K562 (cell line): ENCODE data around the gene CHAC1. TPM values are rescaled to one million over a fixed set of nuclear protein-coding genes. Genes with fewer than 3 reads are reported as not detected.

ENCODE experiments used
- BDP1 ChIP-seq: IDR thresholded peaks from 3 replicates; pipeline ENCODE4 v1.6.1; 2011; ENCODE audit not compliant: insufficient read length, insufficient read depth
- CEBPZ ChIP-seq: fragments of 150-350 bp; IDR thresholded peaks from 2 replicates; pipeline ENCODE4 v1.6.1; 2014; ENCODE audit warnings: low read depth, mild to moderate bottlenecking, low read length, borderline replicate concordance
- FIP1L1 ChIP-seq: fragments of 200-400 bp; formaldehyde crosslinking; IDR thresholded peaks from 2 replicates; pipeline ENCODE4 v1.6.1; 2018; ENCODE audit warnings: mild to moderate bottlenecking, low read depth, low read length; ENCODE audit not compliant: poor library complexity, severe bottlenecking
- KDM1A ChIP-seq, 2 experiments: fragments of 450-650 bp; IDR thresholded peaks; 2 replicates each; pipeline ENCODE4 v1.6.1; 2016; ENCODE audit warnings: mild to moderate bottlenecking in 2 of 2
- NFIX ChIP-seq: fragments of 250-450 bp; sonication (Bioruptor Pico); IDR thresholded peaks from 2 replicates; pipeline ENCODE4 v1.4.0; 2020; ENCODE audit warnings: low read depth, mild to moderate bottlenecking, moderate library complexity
- POLR2B ChIP-seq: fragments of 450-650 bp; IDR thresholded peaks from 2 replicates; pipeline ENCODE4 v1.6.1; 2018; ENCODE audit warnings: low read depth; ENCODE audit not compliant: partially characterized antibody
- RAD21 ChIP-seq, 2 experiments: fragments of 250-450 bp in 1 of 2; fragments of 450-650 bp in 1 of 2; sonication (Bioruptor Pico) in 1 of 2; formaldehyde crosslinking in 1 of 2; IDR thresholded peaks in 1 of 2; conservative IDR thresholded peaks in 1 of 2; 2 replicates each; pipeline versions ENCODE4 v1.4.0 to v1.8.0; 2020 to 2022; ENCODE audit warnings: mild to moderate bottlenecking in 2 of 2, moderate library complexity in 1 of 2
- ZBTB40 ChIP-seq, 2 experiments: fragments of 450-650 bp in 1 of 2; sonication (generic) in 1 of 2; formaldehyde crosslinking in 1 of 2; IDR thresholded peaks; 2 replicates each; pipeline versions ENCODE4 v1.7.1 to v1.9.0; 2016 to 2022; ENCODE audit warnings: inconsistent platforms in 1 of 2, mild to moderate bottlenecking in 1 of 2, missing genetic modification reagents in 1 of 2
- ZC3H8 ChIP-seq: fragments of 450-650 bp; IDR thresholded peaks from 2 replicates; pipeline ENCODE4 v1.6.1; 2017
- ZNF174 ChIP-seq: fragments of 250-450 bp; sonication (Bioruptor Pico); IDR thresholded peaks from 2 replicates; pipeline ENCODE4 v1.4.0; 2020; ENCODE audit warnings: mild to moderate bottlenecking
- polyA plus RNA-seq, 8 experiments: library from polyadenylated mRNA; depleted of rRNA in 4 of 8; stranded (reverse) in 5 of 8; unstranded in 3 of 8; fragments of >200 nt; fragmentation: Nextera tagmentation in 2 of 8; fragmentation: Illumina TruSeq in 1 of 8; extraction: Ambion mirVana in 2 of 8; extraction: Trizol in 1 of 8; gene quantifications; 2 replicates each; pipeline versions ENCODE4 v1.2.1 to v1.2.3, GENCODE V29; 2011 to 2014; ENCODE audit warnings: inconsistent platforms in 1 of 8, missing spikeins in 1 of 8
- total RNA-seq, 7 experiments: library from RNA; depleted of rRNA in 6 of 7; stranded (reverse); fragments of >200 nt in 6 of 7; fragmentation: Illumina TruSeq in 2 of 7; extraction: Trizol in 2 of 7; gene quantifications; 2 replicates each; pipeline versions ENCODE4 v1.2.1 to v1.2.3, GENCODE V29; 2011 to 2021; ENCODE audit warnings: low replicate concordance in 1 of 7
- TF ChIP-seq, protein P1 (sequence below): fragments of 250-450 bp; sonication (Bioruptor Pico); IDR thresholded peaks from 2 replicates; pipeline ENCODE4 v1.8.0; 2021; ENCODE audit warnings: mild to moderate bottlenecking, moderate library complexity

The CHAC1 gene
- total and polyA plus RNA-seq, 9 of the 15 experiments (the other 6 are each of a cell fraction or from before 2014, with no cell fraction given), result 0.47 to 39.0 (median 7.5) TPM

DNA sequence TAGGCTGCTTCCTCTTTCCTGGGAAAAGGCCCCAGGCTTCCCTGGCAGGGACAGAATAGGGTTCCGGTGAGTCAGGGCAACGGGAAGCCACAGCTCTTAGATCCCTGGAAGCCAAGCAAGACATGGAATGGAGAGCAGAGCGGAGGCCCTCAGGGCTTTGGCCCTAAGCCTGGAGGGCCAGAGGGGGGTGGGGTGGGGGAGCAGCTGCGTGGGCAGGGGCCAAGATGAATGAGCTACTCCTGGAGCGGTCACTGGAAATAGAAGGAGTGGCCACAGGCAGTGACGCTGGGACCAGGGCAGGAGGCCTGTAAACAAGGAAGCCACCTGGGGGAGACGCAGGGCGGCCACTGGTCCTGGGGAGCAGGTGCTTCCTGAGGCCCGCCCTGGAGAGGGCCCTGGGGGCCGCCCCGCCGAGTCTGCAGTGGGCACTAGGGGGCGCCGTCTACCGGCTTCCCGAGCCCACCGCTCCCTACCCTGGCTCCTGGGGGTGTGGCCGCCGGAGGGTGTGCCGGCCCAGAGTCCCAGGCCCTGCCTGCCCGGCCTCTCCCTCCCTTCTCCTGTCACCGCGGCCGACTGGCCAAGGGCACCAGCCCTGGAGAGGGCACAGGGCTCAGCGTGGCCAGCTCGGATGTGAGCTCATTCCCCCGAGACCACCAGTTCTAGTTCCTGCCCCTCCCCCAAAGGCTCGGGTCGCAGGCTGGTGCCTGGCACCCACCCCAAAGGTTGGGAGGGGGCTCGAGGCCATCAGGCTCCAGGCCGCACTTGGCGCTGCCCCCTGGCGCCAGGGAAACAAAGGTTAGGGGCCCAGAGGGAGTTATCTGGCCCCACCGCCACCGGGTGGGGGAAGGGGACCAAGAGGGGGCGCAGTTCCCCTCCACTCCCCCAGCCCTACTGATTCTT is 46.9 kb upstream of the CHAC1 start (continued):
- TF ChIP-seq RAD21 (CRISPR knock-in tag; conservative IDR thresholded peaks at IDR 0.05 in 1 of 2, IDR thresholded peaks at IDR 0.05 in 1 of 2), result peak; percentile 82 to 87
- no peak for TF ChIP-seq CEBPZ
- TF ChIP-seq, protein P1, sequence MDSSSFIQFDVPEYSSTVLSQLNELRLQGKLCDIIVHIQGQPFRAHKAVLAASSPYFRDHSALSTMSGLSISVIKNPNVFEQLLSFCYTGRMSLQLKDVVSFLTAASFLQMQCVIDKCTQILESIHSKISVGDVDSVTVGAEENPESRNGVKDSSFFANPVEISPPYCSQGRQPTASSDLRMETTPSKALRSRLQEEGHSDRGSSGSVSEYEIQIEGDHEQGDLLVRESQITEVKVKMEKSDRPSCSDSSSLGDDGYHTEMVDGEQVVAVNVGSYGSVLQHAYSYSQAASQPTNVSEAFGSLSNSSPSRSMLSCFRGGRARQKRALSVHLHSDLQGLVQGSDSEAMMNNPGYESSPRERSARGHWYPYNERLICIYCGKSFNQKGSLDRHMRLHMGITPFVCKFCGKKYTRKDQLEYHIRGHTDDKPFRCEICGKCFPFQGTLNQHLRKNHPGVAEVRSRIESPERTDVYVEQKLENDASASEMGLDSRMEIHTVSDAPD (CRISPR knock-in tag), result no peak
- peak; percentile 42 for TF ChIP-seq FIP1L1
- TF ChIP-seq ZNF174 (CRISPR knock-in tag), result no peak
- no peak for TF ChIP-seq POLR2B
- no peak for TF ChIP-seq BDP1
- no peak for TF ChIP-seq NFIX
- no peak for TF ChIP-seq KDM1A (IDR thresholded peaks at IDR 0.05)
- TF ChIP-seq ZC3H8, result no peak
- no peak for TF ChIP-seq ZBTB40 (IDR thresholded peaks at IDR 0.05)
- no peak for TF ChIP-seq ZBTB40 (CRISPR knock-in tag; IDR thresholded peaks at IDR 0.05)
